Activated naive CD4-positive, alpha-beta T cell treated with anti-CD3 and anti-CD28 coated beads, Interleukin-2, amount 50 U/mL, for 72 hours (primary cell): ENCODE data around the gene ADAMTS15. TPM values are rescaled to one million over a fixed set of nuclear protein-coding genes. Genes with fewer than 3 reads are reported as not detected.

Source experiments
- ATAC-seq, 2 donors: fragments of 150-1000 bp; cut with Tn5 transposase; 2 replicates each; pipeline ENCODE4 v1.10.0; 2021; ENCODE audit warnings: mild to moderate bottlenecking in 2 of 2, moderate library complexity in 2 of 2
- DNase-seq, 2 donors: peaks; one replicate each; pipeline ENCODE4 v3.0.0; 2021 to 2022; ENCODE audit warnings: low spot score in 2 of 2
- H3K27ac Mint-ChIP-seq, 2 donors: one replicate each; pipeline ENCODE4 v1.8.0; 2022; ENCODE audit warnings: mild to moderate bottlenecking in 2 of 2, mixed read lengths in 2 of 2
- H3K36me3 Mint-ChIP-seq, 2 donors: one replicate each; pipeline ENCODE4 v1.8.0; 2022; ENCODE audit warnings: mixed read lengths in 2 of 2
- H3K9me3 Mint-ChIP-seq, 2 donors: one replicate each; pipeline ENCODE4 v1.8.0; 2022; ENCODE audit warnings: mixed read lengths in 2 of 2
- total RNA-seq, 2 donors: library from RNA; stranded (reverse); gene quantifications; one replicate each; pipeline ENCODE4 v1.2.3, GENCODE V29; 2022

The ADAMTS15 gene
- total RNA-seq, 2 donors from 2014 or later = not detected

- Mint-ChIP-seq H3K36me3 (peaks cover 9 to 19% of the 10 kb centered on the region in 2 donors), H3K9me3 (peaks cover 17 to 29% of the 10 kb centered on the region in 2 donors), H3K27ac (no peak overlapping the region)
- DNase-seq (no peak), ATAC-seq (no peak)
Observed at GRCh38 chr11:130509942-130510341, 61.5 kb downstream of the ADAMTS15 start.

GRCh38 chr11:130510407-130511006, 62.1 kb downstream of the ADAMTS15 start:
- H3K27ac Mint-ChIP-seq = no peak overlapping the region
- peaks cover 9 to 19% of the 10 kb centered on the region in 2 donors for H3K36me3 Mint-ChIP-seq
- DNase-seq (no peak), ATAC-seq (no peak)
- H3K9me3 Mint-ChIP-seq = peaks cover 17 to 26% of the 10 kb centered on the region in 2 donors

- ATAC-seq = peak in 1 of 2 donors; percentile 38
- no peak for DNase-seq
Observed at GRCh38 chr11:130511765-130512164, 63.3 kb downstream of the ADAMTS15 start.

GRCh38 chr11:130512662-130513061, 64.2 kb downstream of the ADAMTS15 start:
- H3K9me3 Mint-ChIP-seq = peaks cover 6 to 10% of the 10 kb centered on the region in 2 donors
- ATAC-seq = no peak
- H3K36me3 Mint-ChIP-seq = peaks cover 6 to 7% of the 10 kb centered on the region in 2 donors
- no peak overlapping the region for H3K27ac Mint-ChIP-seq
- DNase-seq = no peak

More at GRCh38 chr11:130511765-130512164, 63.3 kb downstream of the ADAMTS15 start:
- Mint-ChIP-seq H3K27ac (no peak overlapping the region), H3K36me3 (peaks cover 9 to 12% of the 10 kb centered on the region in 2 donors), H3K9me3 (peaks cover 10 to 14% of the 10 kb centered on the region in 2 donors)

- no peak for ATAC-seq
- peaks cover 1 to 6% of the 10 kb centered on the region in 2 donors for H3K9me3 Mint-ChIP-seq
- no peak overlapping the region for H3K27ac Mint-ChIP-seq
- DNase-seq = no peak
- peaks cover 1 to 2% of the 10 kb centered on the region in 2 donors for H3K36me3 Mint-ChIP-seq
Observed at GRCh38 chr11:130513132-130513531, 64.7 kb downstream of the ADAMTS15 start.

- ATAC-seq (no peak), DNase-seq (no peak)
- H3K9me3 Mint-ChIP-seq = no peaks in the 10 kb centered on the region
- no peaks in the 10 kb centered on the region for H3K36me3 Mint-ChIP-seq
- no peak overlapping the region for H3K27ac Mint-ChIP-seq
Observed at GRCh38 chr11:130514316-130514715, 65.9 kb downstream of the ADAMTS15 start.

GRCh38 chr11:130514851-130515250, 66.4 kb downstream of the ADAMTS15 start:
- no peak for DNase-seq
- Mint-ChIP-seq H3K36me3 (no peaks in the 10 kb centered on the region), H3K9me3 (no peaks in the 10 kb centered on the region), H3K27ac (no peak overlapping the region)
- no peak for ATAC-seq

GRCh38 chr11:130515829-130516553, 67.5 kb downstream of the ADAMTS15 start:
- H3K36me3 Mint-ChIP-seq = no peaks in the 10 kb centered on the region
- no peak for DNase-seq
- ATAC-seq = no peak

GRCh38 chr11:130516554-130517505, 68.4 kb downstream of the ADAMTS15 start:
- H3K9me3 Mint-ChIP-seq = no peaks in the 10 kb centered on the region
- ATAC-seq = no peak
- H3K27ac Mint-ChIP-seq = no peak overlapping the region
- no peaks in the 10 kb centered on the region for H3K36me3 Mint-ChIP-seq
- no peak for DNase-seq

More at GRCh38 chr11:130515829-130516553, 67.5 kb downstream of the ADAMTS15 start:
- Mint-ChIP-seq H3K27ac (no peak overlapping the region), H3K9me3 (no peaks in the 10 kb centered on the region)

GRCh38 chr11:130518164-130518680, 69.8 kb downstream of the ADAMTS15 start:
- ATAC-seq (no peak), DNase-seq (no peak)
- no peaks in the 10 kb centered on the region for H3K36me3 Mint-ChIP-seq
- H3K27ac Mint-ChIP-seq = no peak overlapping the region
- no peaks in the 10 kb centered on the region for H3K9me3 Mint-ChIP-seq

- no peaks in the 10 kb centered on the region for H3K9me3 Mint-ChIP-seq
- DNase-seq (no peak), ATAC-seq (no peak)
- no peaks in the 10 kb centered on the region for H3K36me3 Mint-ChIP-seq
- H3K27ac Mint-ChIP-seq = no peak overlapping the region
Observed at GRCh38 chr11:130519128-130519932, 70.9 kb downstream of the ADAMTS15 start.

GRCh38 chr11:130520271-130520671, 71.8 kb downstream of the ADAMTS15 start:
- no peaks in the 10 kb centered on the region for H3K9me3 Mint-ChIP-seq
- ATAC-seq (no peak), DNase-seq (no peak)
- H3K27ac Mint-ChIP-seq = no peak overlapping the region
- H3K36me3 Mint-ChIP-seq = no peaks in the 10 kb centered on the region

- H3K36me3 Mint-ChIP-seq = no peaks in the 10 kb centered on the region
- ATAC-seq (no peak), DNase-seq (no peak)
- H3K27ac Mint-ChIP-seq = no peak overlapping the region
- H3K9me3 Mint-ChIP-seq = no peaks in the 10 kb centered on the region
Observed at GRCh38 chr11:130522284-130522961, 74.0 kb downstream of the ADAMTS15 start.

- Mint-ChIP-seq H3K9me3 (no peaks in the 10 kb centered on the region), H3K36me3 (no peaks in the 10 kb centered on the region), H3K27ac (no peak overlapping the region)
- ATAC-seq (no peak), DNase-seq (no peak)
Observed at GRCh38 chr11:130523166-130523565, 74.7 kb downstream of the ADAMTS15 start.

- DNase-seq (no peak), ATAC-seq (no peak)
- Mint-ChIP-seq H3K36me3 (no peaks in the 10 kb centered on the region), H3K27ac (no peak overlapping the region), H3K9me3 (no peaks in the 10 kb centered on the region)
Observed at GRCh38 chr11:130523609-130524008, 75.2 kb downstream of the ADAMTS15 start.
